ENCODE measurements around the gene TSPAN11. TPM values are rescaled to one million over a fixed set of nuclear protein-coding genes. Genes with fewer than 3 reads are reported as not detected.
"Not testable (repeated sequence)": the region's sequence is repeated elsewhere in the genome, so short reads cannot be mapped to it uniquely, and the experiment has no call there.

Gene TSPAN11
- total RNA-seq, 1 donor from 2014 or later: 1.7 TPM

DNA sequence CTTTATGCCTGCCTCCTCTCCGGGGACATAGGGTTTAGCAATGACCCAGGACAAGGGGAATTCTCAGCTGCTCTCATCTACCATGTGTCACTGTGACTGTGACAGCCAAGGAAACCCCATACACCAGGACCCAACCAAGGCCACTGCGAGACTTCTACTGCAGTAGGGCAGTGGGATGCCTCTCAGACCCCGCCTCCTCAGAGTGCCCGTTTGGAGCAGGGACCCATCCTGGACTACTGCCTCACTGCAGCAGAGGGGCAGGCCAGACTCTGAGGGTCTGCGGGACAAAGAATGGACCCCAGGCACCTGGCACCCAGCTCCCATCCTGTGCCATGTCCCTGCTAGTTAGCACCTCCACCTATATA is 75.8 kb downstream of the TSPAN11 start:
- no peak for DNase-seq (ENCODE audit: low spot score)

DNA sequence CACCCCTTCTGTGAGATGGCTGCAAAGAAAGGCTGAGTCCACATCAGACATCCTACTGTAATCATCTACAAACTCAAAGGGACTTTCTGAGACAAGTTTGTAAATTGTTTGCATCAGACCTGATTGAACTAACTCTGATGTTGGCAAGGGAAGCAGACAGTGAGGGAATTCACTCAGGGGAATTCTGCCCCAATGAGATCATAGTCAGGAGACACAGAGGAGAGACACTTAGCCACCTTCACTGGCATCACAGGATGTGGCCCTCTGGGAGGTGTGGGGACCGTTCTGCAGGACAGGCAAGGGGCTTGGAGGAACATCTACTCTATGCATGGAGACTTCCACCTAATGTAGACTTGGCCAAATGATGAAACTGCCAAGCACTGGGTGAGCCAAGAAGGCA is 76.5 kb downstream of the TSPAN11 start:
- no peak for DNase-seq (ENCODE audit: low spot score)

DNA sequence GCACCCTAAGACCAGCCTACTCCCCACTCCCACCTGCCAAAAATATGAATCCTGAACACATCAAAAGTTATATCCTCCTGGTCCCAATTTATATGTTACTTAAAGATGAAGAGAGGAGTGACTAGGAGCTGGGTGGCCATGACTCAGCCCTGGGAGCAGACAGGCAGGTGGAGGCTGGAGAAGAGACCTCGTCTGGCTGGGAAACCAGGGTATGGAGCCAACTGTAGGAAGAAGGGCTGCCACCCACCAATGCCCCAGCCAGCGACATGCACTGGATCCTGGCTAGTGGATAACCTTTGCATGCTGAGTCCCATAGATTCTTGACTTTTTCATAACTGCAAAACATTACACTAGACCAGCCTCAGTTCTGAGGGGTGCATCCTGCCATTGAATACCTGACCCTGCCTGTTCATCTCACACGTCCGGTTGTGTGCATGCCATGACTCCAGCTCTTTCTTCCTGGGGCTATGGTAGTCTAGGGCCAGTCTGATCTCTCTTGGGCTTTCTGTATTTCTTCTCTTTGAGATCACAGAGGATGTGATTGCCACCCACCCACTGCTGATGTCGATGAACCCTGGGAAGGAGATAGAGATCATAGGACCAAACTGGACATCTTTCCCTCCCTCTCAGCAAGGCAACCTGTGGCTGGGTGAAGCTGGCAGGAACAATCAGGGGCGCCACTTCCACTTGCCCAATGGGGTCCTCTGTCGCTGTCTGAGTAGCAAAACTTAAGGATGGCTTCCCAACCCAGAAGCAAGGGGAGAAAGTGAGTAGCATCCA is 77.5 kb downstream of the TSPAN11 start:
- DNase-seq (ENCODE audit: low spot score): no peak

DNA sequence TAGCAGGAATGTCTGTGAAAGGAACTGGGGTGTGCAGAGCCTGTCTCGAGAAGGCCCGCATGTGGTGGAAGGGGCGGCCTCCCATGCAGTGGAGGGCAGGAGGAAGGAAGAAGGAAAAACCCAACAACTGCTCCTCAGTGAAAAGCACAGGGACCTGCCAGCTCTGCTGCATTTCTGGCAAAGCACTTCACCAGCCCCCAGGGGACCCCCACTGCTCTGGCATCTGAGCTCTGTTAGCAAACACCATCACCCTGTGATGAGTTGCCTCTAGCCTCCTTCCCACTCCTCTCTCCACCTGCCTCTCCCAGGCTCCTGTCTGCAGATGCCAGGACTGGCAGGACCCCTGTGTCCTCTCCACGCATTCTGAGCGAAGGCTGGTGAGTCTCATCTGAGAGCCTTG is 78.1 kb downstream of the TSPAN11 start:
- no peak for DNase-seq (ENCODE audit: low spot score)

DNA sequence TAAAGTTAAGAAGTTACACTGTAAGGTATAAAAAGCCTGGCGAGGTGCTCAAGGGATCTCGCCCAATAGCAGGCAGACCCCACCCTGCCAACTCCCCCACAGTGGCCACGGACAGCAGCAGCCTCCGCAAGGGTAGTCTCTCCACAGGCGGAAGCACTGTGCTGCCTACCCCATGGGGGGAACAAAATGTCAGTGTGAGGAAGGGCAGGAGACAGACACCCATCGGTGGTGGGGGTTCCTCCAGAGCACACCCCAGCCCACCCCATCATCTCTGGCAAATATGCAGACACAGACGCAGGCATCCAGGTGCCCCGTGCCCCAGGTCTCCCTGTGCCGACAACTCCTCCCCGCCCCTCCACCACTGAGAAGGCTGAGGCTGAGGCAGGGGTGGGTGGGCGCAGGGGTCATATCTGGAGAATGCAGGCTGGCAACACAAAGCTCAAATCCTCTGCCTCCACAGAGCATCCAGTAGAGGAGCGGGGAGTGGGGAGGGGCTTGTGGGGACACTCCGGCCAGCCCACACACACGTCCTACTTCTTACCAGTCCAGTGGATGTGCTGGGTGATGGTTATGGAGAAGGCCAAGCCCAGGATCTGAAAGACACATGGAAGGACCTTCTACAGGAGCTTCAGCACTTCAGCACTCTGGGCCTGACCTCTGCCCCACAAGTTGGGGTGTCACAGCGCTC is 78.9 kb downstream of the TSPAN11 start:
- no peak for DNase-seq (ENCODE audit: low spot score)

DNA sequence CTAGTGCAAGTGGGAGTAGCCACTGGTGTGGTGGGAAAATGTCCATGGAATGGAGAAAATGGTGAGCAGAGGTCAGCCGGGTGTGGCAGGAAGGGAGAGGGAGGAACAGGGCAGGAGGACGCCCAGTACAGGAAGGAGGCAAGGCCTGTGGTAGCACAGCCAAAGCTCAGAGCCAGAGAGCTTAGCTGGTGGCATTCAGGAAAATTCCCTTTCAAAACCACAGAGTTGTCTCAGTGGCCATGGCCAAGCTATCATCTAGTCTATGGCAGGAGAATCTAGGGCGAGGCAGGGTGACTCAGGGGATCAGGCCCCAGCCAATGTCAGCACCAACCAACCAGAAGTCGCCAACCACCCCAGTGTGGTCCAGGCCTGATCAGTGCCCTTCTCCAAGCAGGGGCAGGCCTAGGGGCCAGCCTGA is 79.4 kb downstream of the TSPAN11 start:
- DNase-seq (ENCODE audit: low spot score): no peak

DNA sequence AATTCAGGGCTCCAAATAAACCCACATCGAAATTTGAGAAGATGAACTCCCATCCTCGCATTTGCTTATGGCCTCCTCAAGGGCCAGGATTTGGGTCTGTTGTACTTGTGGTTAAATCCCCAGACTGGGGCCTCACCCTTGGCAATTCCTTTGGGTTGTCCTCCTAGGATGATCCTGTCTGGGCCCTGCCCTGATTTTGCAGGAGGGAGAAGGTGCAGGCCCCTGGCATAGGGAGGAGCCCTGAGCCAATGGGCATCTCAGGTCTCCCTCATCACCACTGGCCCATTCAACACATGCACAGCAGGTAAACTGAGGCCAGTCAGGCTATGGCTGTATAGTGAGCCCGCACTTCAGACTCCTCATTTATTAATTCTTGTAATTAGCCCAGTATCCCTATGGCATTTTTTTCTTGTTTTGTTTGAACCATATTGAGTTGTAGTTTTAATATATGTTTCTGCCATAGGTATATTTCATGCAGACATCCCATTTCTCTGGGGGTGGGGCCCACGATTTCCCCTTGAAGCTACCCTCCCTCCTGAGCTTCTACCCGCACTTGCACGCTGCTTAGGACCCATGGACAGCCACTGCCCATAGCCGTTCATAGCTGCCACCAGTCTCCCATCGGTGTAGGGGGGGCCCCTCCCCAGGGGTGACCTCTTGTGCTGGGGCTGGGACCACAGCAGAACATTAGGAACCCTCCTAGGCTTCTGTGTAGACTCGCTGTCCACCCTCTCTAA is 80.0 kb downstream of the TSPAN11 start:
- no peak for DNase-seq (ENCODE audit: low spot score)

DNA sequence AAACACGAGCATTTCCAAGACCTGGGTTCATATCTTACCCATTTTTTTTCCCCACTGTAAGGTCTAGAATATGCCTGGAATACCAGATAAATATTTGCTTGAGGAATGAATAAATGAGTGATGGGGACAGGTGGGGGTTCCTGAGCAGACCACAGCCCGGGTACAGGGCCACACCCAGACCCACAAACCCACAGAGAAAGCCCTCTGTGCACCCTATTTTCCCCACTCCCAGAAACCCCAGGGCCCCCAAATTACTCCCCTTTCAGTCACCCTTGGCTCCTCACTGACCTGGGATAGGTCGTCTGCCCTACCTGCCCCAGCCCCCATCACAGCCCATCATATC is 80.6 kb downstream of the TSPAN11 start:
- DNase-seq (ENCODE audit: low spot score): no peak

DNA sequence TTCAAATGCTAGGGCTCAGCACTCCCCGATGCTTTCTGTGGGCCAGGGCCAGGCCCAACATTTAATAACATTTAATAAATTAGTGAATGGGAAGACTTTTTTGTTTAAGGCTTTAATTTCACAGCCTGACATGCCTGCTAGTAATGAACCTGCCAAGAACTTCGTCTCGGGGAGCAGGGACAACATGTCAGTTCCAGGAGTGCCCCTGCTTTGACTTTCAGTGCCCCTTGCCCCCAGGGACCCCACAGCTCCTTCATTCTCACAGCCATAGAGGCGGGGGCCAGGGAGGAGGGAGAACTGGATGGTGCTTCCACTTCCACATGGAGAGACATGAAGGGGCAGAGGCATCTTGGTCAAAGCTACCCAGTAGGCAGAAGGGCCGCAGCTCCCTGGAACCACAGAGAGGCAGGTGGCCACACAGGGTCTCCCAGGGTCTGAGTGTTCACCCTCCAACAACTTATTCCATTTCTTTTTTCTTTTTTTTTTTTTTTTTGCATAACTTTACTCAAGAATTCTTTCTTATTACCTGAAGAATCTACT is 81.2 kb downstream of the TSPAN11 start:
- DNase-seq (ENCODE audit: low spot score): no peak

DNA sequence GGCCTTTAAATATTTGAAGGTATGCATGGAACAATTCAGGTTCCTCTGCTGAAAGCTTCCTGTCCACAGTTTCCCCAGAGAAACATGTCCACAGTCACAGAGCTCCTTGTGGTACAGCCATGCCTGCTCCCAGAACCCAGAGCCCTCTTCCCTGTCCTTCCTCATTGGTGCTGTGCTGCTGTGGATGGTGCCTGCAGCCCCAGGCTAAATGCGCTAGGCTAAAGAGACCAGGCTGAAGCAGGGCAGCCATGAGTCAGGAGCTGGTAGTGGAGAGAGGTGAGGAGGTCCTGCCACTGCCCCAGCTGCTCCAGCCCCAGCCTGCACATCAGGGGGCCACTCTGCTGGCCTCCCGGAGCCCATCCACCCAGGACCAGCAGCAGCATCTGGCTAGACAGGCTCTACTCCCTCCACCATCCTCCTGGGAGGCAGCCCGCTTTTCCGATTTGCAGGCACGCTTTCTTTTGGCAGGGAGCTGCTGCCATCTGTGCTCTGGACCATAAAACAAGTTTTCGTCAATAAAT is 81.8 kb downstream of the TSPAN11 start:
- DNase-seq (ENCODE audit: low spot score): no peak

DNA sequence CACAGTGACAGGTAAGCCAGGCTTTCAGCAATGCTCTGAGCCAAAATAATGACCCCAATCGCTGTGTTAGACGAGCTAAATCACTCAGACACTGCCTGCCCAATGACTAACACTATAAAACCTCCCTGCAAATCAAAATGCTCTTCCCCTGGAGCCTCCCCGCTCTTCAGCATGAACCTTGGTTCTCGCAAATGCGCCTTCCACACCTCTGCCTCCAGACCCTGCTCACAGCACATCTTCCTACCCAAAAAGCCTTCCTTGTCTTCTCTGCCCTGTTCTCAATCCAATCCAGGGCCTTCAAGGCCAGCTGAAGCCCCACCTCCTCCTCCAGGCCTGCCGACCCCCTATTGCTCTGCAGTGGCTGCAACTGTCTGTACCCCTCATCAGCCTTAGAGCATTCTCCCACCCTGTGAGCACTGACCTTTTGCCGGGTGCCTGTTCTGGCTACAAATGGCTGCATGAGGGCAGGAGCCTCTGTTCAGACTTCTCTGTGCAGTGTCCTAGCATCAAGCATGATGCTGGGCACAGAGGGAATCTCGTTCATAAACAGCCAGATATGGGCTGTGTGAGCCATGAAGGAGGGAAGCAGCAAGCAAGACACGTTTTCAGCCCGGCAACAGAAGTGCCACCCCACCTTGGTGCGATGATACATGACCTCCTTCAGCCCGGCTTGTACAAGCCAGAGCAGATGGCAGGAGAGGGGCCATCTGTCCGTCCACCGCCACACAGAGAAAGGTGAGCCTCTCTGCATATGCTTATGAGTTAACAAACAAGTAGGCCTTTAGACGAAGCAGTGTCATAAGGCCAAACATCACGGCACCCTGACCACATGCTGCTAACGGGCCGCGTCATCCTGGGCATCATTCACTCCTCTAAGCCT is 82.7 kb downstream of the TSPAN11 start:
- DNase-seq (ENCODE audit: low spot score): no peak

DNA sequence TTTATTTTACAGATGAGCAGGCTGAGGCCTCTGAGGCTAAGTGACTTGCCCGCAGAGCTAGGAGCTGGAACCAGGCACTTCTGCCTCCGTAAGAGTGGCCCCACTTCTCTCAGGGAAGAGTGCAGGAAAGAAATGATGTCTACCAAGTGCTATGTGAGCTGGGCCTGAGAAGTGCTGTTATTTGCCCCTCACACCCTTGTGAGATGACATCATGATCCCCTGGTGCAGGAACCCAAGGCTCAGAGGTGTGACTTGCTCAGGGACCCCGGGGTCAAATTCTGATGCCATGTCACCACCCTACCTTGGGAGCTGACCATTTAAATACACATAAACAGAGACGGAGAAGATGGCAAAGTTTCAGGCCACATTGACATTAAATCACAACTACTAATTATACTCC is 83.4 kb downstream of the TSPAN11 start:
- no peak for DNase-seq (ENCODE audit: low spot score)

DNA sequence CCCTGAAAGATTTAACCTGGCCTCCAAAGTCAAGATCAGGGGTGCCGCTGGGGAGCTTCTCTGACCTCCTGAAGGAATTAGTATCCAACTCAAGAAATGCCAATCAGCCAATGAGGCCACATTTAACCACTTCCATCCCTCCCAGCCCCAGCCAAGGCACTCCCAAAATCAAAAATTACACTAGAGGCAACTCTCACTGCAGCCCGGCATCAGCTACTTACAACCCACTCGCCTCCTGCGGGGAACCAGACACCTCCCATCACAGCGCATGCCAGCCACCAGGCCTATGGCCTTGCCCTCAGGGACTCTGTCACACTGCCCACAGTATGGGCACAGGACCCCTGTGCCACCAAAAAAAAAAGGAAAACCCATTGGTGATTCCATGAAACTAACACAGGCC is 84.8 kb downstream of the TSPAN11 start:
- no peak for DNase-seq (ENCODE audit: low spot score)

DNA sequence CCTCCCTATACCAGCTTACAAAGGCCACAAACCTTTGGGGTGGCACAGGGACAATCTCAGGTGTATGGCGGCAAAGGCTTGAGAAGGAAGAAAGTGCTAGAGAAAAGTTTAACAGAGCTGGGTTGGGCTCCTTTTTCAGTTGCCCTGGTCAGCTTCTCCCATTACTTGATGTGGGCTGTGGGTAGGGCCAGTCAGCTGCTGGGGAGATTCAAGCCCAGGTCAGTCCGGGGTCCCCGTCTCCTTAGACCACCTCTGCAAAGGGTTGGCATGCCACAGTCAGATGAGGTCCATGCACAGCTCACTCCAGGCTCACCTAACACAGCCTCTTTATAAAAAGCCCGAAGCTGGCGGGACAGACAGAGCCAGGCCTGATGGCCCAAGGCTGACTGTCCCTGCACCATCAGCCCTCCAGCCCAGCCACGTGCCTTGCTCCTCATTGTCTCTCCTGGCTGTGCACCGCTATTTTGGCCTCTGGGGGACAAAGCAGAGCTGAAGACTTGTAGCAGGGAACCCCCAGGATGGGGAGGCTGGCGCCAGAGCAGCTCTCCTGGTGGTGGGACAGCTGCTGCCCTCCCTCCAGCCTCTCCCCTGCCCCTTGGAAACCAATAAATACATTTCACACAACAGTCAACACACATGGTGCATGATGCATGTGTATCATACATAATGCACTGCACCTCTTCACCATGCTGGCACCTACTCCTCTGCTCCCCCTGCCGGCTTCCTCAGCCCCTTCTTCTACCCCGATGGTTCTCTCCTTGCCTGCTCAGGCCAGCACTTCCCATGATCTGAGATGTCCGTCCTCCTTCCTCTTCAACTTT is 85.4 kb downstream of the TSPAN11 start:
- no peak for DNase-seq (ENCODE audit: low spot score)

DNA sequence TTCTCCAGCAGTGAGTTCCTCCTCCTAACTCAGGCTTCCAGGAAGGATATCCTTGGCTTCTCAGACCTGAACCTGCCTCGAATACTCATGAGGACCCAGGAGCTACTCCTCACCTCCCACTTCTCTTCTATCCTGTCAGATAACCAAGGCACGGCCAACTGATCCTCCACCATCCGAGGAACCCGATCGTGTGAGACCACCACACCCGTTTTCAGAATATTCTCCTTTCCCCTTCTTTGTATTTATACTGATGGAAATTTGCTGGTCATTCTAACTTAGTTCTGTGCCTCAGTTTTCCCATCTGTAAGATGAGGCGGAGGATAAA is 86.0 kb downstream of the TSPAN11 start:
- DNase-seq (ENCODE audit: low spot score): not testable (repeated sequence)

DNA sequence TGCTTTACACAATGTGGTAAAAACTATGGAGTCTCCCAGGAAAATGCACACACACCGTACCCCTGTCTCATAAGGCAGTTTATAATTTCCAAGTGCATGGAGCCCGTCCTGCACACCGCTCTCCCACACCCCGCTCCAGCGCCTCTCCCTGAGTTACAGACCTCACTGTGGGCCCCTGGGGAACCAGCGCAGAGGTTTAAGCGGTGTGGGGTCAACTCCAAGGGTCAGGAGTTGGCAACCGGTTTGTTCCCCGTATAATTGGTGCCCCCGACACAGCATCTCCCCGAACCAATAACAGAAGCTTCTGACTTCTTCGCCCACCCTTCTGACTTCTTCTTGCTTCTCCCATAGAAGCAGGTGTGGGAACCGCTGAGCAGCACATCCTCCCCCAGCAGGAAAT is 88.7 kb downstream of the TSPAN11 start:
- DNase-seq (ENCODE audit: low spot score): no peak

DNA sequence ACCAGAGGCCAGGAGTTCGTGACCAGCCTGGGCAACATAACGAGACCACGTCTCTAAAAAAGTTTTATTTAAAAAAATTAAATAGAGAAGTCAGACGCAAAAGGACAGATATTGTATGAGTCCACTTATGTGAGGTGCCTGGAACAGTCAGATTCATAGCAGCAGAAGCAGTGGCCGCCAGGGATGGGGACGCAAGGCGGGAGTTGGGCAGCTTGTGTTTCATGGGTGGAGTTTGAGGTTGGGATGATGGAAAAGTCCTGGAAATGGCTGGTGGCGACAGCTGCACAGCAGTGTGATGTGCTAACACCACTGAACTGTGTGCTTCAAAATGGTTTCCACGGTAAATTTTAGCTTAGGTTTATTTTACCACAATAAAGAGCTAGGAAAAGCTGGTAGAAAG is 89.5 kb downstream of the TSPAN11 start:
- DNase-seq (ENCODE audit: low spot score): no peak

DNA sequence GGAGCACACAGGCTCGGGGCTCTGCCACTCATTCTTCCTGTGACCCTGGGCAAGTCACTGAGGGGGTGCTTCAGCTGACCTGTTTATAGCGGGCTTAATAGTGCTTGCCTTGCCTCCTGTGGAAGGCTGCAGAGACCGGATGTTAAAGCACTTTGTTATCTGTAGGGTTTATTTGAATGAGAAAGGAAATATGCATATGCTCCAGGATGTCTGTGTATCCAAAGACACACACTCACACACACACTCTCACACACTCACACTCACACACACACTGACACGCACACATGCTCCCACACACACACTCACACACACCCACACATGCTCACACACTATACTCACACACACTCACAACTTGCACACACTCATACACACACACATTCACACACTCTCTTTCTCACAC is 91.0 kb downstream of the TSPAN11 start:
- no peak for DNase-seq (ENCODE audit: low spot score)

DNA sequence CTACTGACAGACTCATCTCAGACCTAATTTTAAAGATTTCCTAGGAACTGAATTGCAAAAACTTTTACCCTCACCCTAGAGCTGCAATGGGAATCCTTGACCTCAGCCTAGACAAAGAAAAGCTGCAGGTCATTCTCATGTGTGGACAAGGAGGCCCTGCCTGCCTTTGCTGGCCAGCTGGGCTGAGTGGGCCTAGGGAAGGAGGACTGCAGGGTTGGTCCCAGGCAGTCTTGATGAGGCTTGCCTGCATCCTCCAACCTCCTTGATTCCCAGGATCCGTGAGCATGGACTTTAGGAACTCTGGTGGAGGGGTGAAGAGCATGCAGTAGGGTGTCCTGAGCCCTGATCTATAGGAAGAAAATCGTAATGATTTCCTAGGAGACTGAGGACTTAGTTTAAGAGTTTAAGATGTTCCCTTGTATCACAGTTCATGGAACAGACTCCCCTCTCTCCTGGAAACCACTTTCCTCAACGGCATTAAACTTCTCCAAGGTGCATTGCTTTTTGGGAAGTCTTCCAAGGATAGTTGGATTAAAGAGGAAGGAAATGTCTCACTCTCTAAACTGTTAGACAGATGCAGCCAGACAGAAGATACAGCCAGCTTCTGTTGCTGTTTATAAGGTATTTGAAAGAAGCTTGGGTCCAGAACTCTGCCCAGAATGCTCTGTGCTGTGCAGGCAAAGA is 91.7 kb downstream of the TSPAN11 start:
- no peak for DNase-seq (ENCODE audit: low spot score)

All from umbilical cord (tissue), 2 donors.